ENCODE measurements around the gene AQP5.

The AQP5 gene

DNA sequence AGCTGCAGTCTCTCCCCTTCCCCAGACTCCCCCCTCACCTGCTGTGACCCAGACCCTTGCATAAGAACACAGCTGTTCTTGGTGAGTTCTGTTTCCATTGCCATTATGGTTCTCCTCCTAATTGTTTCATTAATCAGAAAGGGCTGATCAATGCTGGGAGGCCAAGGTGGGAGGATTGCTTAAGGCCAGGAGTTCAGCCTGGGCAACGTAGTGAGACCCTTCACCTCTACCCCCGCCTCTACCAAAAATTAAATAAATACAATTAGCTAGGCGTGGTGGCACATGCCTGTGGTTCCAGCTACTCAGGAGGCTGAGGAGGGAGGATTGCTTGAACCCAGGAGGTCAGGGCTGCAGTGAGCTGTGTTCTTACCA, 40.8 kb upstream of the AQP5 start:
- no peak for TF ChIP-seq CTCF (IDR thresholded peaks at IDR 0.05)
- TF ChIP-seq ZFX (IDR thresholded peaks at IDR 0.05; ENCODE audit: borderline replicate concordance), result no peak
- H3K27ac ChIP-seq, result no peak overlapping the region

GRCh38 chr12:49921299-49921698, 40.4 kb upstream of the AQP5 start:
- TF ChIP-seq ZFX (IDR thresholded peaks at IDR 0.05; ENCODE audit: borderline replicate concordance), result no peak
- no peak for TF ChIP-seq CTCF (IDR thresholded peaks at IDR 0.05)
- no peak overlapping the region for H3K27ac ChIP-seq

- H3K27ac ChIP-seq, result no peak overlapping the region
- no peak for TF ChIP-seq ZFX (IDR thresholded peaks at IDR 0.05; ENCODE audit: borderline replicate concordance)
- no peak for TF ChIP-seq CTCF (IDR thresholded peaks at IDR 0.05)
These were observed 39.7 kb upstream of the AQP5 start for GRCh38 chr12:49921936-49922335.

GRCh38 chr12:49922349-49923034, 39.2 kb upstream of the AQP5 start:
- TF ChIP-seq ZFX (IDR thresholded peaks at IDR 0.05; ENCODE audit: borderline replicate concordance) (no peak), CTCF (IDR thresholded peaks at IDR 0.05) (no peak)
- H3K27ac ChIP-seq, result no peak overlapping the region

DNA sequence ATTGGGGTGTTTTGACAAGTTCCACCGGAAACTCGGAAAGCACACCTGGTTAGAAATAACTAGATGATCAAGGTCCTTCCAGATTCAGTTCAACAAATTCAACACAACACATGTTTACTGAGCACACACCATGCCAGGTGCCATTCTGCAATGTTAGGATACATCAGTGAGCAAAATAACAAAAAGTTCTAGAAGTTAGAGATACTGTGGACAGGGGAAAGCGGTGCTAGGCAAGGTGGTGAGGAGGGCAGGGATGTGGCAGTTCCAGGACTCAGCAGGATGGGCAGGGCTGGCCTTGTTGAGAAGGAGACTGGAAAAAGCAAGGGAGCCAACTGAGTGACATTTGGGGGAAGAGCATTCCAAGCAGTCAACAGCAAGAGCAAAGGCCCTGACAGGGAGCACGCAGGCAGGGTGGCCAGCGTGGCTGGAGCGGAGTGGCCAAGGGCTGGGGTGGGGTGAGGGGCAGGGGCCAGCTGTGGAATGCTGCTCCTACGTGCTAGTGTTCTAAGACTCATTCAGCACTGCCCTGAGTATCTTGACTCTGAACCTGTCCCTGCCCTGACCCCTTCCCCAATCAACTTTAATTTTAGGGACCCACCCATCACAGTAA, 38.5 kb upstream of the AQP5 start:
- TF ChIP-seq ZFX (IDR thresholded peaks at IDR 0.05; ENCODE audit: borderline replicate concordance) (no peak), CTCF (IDR thresholded peaks at IDR 0.05) (no peak)
- H3K27ac ChIP-seq, result no peak overlapping the region

- no peak overlapping the region for H3K27ac ChIP-seq
- TF ChIP-seq ZFX (IDR thresholded peaks at IDR 0.05; ENCODE audit: borderline replicate concordance), result no peak
These were observed 37.7 kb upstream of the AQP5 start for GRCh38 chr12:49923880-49924556.

- H3K27ac ChIP-seq, result no peak overlapping the region
- TF ChIP-seq CTCF (IDR thresholded peaks at IDR 0.05) (no peak), ZFX (IDR thresholded peaks at IDR 0.05; ENCODE audit: borderline replicate concordance) (no peak)
These were observed 36.9 kb upstream of the AQP5 start for GRCh38 chr12:49924628-49925246.
